ENCODE measurements around the gene C16orf46. TPM values are rescaled to one million over a fixed set of nuclear protein-coding genes. Genes with fewer than 3 reads are reported as not detected.

Gene C16orf46
- total RNA-seq, 1 experiment from 2014 or later, result 2.0 TPM

- no peaks in the 10 kb centered on the region for H3K27me3 ChIP-seq (ENCODE audit: insufficient read depth, low read length)
- H3K27ac Mint-ChIP-seq, result no peak overlapping the region
- no peak overlapping the region for H3K4me3 Mint-ChIP-seq
- H3K23me2 ChIP-seq (ENCODE audit: insufficient read length, low read depth, low read length, poor library complexity, severe bottlenecking), result peaks cover 8% of the 10 kb centered on the region
- no peak overlapping the region for H3K4ac ChIP-seq (ENCODE audit: low read depth, low read length)
- H3K18ac ChIP-seq (ENCODE audit: insufficient read length, low read depth, low read length), result no peak overlapping the region
- H2BK20ac ChIP-seq (ENCODE audit: low read depth, low read length, poor library complexity, severe bottlenecking), result no peak overlapping the region
- H4K8ac ChIP-seq (replicated peaks; ENCODE audit: insufficient read length, low read depth, low read length), result no peak overlapping the region
- no peaks in the 10 kb centered on the region; the same call in 1 of the 2 replicates for H3K27me3 Mint-ChIP-seq (ENCODE audit: low read depth)
- no peak overlapping the region for H2AFZ ChIP-seq (ENCODE audit: low read length)
- no peak overlapping the region for H4K91ac ChIP-seq (ENCODE audit: insufficient read length, low read depth, low read length)
- no peak overlapping the region for H2BK12ac ChIP-seq (ENCODE audit: insufficient read length, low read depth, low read length)
- H3K4me1 ChIP-seq (ENCODE audit: insufficient read depth, low read length), result no peaks in the 10 kb centered on the region
- H3K27ac ChIP-seq (ENCODE audit: insufficient read length, low read depth, low read length), result no peak overlapping the region
- no peak overlapping the region for H3K14ac ChIP-seq (ENCODE audit: insufficient read depth, low read length)
- peaks cover 11 to 12% of the 10 kb centered on the region in 2 experiments for H3K4me1 Mint-ChIP-seq
- no peaks in the 10 kb centered on the region for H3K79me2 ChIP-seq (ENCODE audit: insufficient read depth, low read length)
- WGBS (ENCODE audit: extremely low coverage, insufficient read length, low lambda C conversion rate), result no CpG with 5 or more reads among the region's 5 CpGs
- no peak overlapping the region for H2BK5ac ChIP-seq (ENCODE audit: insufficient read length, low read length)
- no peak overlapping the region for H3K23ac ChIP-seq (ENCODE audit: insufficient read length, low read depth, low read length)
- H3K79me1 ChIP-seq (ENCODE audit: insufficient read depth, low read depth, low read length, poor library complexity, severe bottlenecking), result no peaks in the 10 kb centered on the region
- no peak overlapping the region for H3K9ac ChIP-seq (ENCODE audit: extremely low read depth, insufficient read length, low read length)
- H2BK15ac ChIP-seq (ENCODE audit: low read depth, low read length), result no peak overlapping the region
- no peak overlapping the region for H2BK120ac ChIP-seq (ENCODE audit: low read depth, low read length, poor library complexity, severe bottlenecking)
- TF ChIP-seq, protein P1, sequence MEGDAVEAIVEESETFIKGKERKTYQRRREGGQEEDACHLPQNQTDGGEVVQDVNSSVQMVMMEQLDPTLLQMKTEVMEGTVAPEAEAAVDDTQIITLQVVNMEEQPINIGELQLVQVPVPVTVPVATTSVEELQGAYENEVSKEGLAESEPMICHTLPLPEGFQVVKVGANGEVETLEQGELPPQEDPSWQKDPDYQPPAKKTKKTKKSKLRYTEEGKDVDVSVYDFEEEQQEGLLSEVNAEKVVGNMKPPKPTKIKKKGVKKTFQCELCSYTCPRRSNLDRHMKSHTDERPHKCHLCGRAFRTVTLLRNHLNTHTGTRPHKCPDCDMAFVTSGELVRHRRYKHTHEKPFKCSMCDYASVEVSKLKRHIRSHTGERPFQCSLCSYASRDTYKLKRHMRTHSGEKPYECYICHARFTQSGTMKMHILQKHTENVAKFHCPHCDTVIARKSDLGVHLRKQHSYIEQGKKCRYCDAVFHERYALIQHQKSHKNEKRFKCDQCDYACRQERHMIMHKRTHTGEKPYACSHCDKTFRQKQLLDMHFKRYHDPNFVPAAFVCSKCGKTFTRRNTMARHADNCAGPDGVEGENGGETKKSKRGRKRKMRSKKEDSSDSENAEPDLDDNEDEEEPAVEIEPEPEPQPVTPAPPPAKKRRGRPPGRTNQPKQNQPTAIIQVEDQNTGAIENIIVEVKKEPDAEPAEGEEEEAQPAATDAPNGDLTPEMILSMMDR (conservative IDR thresholded peaks at IDR 0.05), result no peak
- no peaks in the 10 kb centered on the region for H4K20me1 ChIP-seq (ENCODE audit: control insufficient read depth, insufficient read depth, insufficient read length)
- H3T11ph ChIP-seq (ENCODE audit: low read length), result no peak overlapping the region
- no peaks in the 10 kb centered on the region for H3K9me3 Mint-ChIP-seq
- H3K4me2 ChIP-seq (ENCODE audit: insufficient read depth, insufficient read length, low read length), result no peak overlapping the region
- no peak overlapping the region for H3K56ac ChIP-seq (ENCODE audit: insufficient read length, low read depth, low read length)
- DNase-seq, result no peak
- no peaks in the 10 kb centered on the region for H3K9me3 ChIP-seq (ENCODE audit: control insufficient read depth, low read depth, low read length)
- no peak overlapping the region for H4K5ac ChIP-seq (ENCODE audit: insufficient read length, low read depth, low read length)
- H2AK5ac ChIP-seq (ENCODE audit: insufficient read length, low read length), result no peak overlapping the region
- H3K36me3 Mint-ChIP-seq (ENCODE audit: insufficient read depth in 1 of 3, low read depth in 3 of 3), result no peaks in the 10 kb centered on the region
Measured at GRCh38 chr16:81073560-81074330, 3.3 kb downstream of the C16orf46 start.
